DMS114 treated with DMSO at 0.1 percent for 48 hours (cell line): ENCODE data around the gene COX6A1.
"Not testable (repeated sequence)": the region's sequence is repeated elsewhere in the genome, so short reads cannot be mapped to it uniquely, and the experiment has no call there.

Experiments
- DNase-seq: peaks from one replicate; lab custom pipeline; 2025; ENCODE audit not compliant: unreplicated experiment; lab: John Stamatoyannopoulos, UW

COX6A1 gene

DNA sequence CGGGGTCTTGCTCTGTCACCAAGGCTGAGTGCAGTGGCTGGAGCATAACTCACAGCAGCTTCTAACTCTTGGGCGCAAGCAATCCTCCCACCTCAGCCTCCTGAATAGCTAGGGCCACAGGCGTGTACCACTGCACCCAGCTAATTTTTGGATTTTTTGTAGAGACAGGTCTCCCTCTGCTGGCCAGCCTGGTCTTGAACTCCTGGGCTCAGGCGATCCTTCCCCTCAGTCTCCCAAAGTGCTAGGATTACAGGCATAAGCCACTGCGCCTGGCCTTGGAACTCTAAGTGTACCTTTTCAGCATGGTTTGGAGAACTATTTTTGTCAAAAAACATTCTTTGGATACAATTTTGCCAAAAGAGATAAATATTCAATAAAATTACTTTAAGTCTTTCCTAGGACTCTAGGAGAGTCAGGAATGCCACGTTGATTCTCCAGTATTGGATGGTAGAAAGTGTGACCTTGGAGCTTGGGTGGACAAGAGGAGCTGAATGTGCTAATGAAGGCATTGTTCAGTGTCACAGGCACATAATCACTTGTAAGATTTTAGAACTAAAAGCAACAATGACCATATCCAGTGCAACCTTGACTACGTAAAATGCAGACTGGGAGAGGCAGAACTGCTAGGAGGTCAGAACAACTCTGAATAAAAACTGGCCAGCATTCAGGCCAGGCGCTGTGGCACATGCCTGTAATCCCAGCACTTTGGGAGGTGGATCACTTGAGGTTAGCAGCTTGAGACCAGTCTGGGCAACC, 28.8 kb downstream of the COX6A1 start:
- DNase-seq: peak; percentile 60

DNA sequence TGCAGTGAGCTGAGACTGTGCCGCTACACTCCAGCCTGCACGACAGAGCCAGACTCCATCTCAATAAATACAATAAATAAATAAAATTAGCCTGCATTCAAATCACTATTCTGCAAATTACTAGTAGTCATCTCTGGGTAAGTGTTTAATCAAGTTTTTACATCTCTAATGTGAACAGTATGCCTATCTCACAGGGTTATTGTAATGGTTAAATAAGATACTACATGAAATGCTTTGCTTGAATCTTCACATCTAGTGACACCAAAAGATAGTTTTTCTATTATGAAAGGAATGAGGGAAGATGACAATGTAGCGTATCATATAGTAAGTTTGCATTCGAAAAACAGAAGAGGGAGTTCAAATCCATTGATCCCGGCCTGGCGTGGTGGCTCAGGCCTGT, 29.5 kb downstream of the COX6A1 start:
- DNase-seq: no peak

DNA sequence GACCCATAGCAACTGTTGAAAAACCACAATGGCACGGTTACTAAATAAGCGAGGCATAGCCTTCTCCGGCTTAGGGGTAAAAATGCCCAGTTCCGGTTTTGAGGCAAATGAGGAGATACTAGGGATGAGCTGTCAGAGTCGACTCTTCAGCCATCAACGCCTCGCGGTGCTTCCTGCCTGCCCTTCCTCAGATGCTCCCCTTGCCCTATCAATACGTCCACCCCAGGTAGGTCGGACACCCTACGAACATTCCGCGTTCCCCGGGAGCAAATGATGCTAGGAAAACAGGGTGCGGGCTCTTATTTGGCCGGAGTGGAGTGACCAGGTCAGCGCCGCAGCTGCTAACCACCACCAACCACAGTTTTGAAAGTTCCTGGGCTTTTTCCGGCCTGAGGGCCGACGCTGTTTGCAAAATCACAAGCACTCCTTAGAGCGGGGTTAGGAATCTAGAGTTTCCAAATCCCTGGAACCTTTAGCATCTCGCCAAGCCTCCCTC, 30.5 kb downstream of the COX6A1 start:
- DNase-seq: no peak

DNA sequence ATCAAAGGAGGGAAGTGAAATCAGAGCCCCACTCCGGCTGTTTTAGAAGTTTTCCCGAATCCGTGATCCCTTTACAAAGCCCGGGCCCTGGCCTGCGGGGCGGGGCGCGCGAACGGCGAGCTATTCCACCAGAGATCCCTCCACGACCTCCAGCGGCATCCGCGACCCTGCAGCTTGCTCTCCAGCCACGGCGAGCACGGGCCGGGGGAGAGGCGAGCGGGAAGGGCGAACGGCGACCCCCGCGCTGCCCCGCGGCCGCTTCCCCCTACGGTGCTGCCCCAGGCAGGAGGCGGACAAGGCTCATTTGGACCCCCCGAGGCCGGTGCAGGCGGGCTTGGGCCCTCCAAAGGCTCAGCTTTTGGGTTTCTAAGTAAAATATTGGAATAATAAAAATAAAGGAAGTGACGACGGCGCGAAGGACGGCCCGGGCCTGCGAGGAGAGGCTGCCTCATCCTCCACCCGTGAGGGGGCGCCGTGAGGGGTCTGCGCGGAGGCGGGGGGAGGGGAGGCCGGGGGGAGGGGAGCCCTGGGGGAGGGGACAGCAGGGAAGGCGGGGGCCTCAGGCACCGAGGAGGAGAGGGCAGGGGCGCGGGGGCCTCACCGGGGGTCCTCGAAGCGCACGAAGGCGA, 31.0 kb downstream of the COX6A1 start:
- DNase-seq: no peak

DNA sequence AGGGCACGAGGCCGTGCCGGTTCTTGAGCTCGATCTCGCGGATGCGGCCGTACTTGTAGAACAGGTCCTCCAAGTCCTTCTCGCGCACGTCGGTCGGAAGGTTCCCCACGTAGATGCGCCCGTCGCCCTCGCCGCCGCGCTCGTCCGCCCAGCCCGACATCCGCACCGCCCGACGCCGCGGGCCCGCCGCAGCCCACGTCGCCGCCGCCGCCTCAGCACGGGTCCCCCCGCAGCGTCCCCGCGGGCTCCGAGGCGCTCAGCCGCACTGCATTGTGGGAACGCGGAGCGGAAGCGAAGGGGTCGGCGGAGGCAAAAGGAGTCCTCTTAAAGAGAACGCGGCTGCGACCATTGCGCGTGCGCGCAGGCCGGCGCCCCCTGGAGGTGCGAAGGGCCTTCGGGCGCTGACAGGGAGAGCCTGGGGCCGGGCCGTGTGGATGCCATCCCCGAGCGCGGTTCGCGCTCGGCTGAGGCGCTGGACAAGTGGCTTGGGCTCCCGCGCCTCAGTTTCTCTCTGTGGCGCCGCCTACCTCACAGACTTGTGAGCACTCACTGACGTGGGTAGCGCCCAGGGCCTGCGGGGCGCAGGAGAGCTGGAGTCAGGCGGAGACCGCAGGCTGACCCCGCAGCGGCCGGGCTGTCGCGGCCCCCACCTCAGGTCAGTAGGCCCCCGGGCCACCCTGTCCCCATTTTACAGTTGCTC, 31.7 kb downstream of the COX6A1 start, which contains the start of gene SRSF9:
SRSF9 (minus strand) TSS at position 299 of the 700 bp plus-strand sequence; CDS start at position 160, 139 bp downstream.
- DNase-seq: peak; percentile 91

DNA sequence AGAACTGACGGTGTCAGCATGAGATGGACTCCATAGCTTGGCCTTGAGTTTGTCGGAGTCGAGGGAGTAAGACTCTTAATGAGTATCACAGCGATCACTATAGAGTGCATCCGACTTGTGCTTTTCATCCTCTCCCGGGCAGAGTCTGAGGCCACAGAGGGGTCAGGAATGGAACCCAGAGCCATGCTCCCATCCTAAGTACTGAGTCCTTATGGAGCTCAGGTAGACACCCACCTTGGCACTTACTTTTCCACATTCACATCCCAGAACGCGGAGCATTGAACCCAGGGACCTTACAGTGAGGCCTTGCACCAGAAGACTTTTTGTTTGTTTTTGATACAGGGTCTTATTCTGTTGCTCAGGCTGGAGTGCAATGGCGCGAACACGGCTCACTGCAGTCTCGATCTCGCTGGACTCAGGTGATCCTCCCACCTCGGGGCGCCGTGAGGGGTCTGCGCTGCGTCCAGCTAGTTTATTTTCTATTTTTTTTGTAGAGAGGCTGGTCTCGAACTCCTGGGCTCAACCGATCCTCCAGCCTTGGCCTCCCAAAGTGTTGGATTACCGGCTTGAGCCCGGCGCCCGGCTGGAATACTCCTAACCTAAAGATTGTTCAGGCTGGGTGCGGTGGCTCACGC, 32.4 kb downstream of the COX6A1 start:
- no peak for DNase-seq

DNA sequence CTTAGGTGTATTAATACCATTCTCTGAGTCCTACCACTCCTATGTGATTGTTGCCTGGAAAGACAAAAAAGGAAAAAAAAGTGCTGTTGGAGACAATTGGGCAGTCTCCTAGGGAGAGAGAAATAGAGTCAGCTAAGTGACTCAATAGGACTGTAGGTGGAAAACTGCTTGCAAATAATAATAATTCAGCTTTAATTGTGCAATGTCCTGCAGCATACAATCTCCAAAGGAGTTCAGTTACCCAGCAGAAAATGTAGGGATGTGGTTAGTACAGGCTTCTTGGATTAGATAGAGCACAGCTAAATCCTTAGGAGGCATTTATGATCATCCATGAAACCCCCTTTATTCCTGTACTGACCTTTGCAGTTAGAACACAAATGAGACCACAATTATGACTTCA, 34.6 kb downstream of the COX6A1 start:
- no peak for DNase-seq

DNA sequence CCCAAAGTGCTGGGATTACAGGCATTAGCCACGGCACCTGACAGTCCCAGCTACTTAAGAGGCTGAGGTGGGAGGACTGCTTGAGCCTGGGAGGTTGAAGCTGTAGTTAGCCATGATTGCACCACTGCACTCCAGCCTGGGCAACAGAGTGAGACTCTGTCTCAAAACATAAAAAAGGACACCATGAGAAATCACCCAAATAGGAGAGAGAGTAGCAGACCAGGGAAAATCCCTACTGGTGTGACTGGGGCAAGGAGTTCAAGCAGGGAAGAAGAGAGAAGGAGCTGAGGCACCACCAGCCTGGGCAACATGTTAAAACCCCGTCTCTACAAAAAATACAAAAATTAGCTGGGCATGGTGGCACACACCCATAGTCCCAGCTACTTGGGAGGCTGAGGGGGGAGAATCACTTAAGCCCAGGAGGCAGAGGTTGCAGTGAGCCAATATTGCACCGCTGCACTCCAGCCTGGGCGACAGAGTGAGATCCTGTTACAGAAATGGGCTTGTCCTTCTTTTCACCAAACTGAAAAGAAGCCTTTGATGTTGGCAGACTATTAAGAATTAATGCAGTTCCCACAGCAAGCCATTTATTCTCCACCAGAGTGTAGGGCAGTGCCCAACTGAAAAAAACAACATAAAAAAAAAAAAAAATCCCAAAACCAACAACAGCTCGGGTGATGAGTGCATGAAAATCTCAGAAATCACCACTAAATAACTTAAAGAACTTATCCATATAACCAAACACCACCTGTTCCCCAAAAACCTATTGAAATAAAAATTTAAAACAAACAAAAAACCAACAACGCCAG, 36.1 kb downstream of the COX6A1 start:
- DNase-seq: no peak

DNA sequence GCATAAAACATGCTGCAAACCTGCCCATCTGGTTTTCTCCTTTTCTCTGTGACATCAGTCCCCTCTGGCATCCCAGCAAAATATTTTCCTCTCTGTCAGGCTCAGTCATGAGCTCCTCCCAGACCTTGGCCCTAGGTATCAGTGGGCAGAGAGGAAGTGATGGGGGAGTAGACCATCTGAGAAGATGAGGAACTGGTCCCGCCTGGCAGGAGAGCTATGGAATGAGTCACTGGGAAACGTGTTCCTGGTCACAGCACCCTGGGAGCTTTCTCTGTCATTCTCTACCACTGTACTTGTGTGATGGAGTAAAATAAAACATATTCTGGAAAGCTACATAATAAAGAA, 36.7 kb downstream of the COX6A1 start:
- no peak for DNase-seq

DNA sequence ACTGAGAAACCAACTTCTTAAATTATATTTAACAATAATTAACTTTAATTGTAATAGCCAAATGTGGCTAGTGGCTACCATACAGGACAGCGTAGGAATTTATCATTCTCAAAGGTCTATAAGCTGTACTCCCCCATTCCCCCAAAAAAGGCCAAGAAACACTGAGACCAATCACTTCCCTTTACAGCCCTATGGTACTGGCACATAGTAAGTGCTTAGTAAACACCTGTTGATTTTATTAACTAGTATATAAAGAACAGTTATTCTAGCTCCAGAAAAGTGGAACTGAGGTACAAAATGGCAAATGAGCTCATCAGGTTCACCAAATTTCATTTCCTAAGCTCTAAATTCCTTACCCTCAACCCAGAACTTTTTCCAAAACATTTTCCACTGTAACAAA, 37.7 kb downstream of the COX6A1 start:
- no peak for DNase-seq

DNA sequence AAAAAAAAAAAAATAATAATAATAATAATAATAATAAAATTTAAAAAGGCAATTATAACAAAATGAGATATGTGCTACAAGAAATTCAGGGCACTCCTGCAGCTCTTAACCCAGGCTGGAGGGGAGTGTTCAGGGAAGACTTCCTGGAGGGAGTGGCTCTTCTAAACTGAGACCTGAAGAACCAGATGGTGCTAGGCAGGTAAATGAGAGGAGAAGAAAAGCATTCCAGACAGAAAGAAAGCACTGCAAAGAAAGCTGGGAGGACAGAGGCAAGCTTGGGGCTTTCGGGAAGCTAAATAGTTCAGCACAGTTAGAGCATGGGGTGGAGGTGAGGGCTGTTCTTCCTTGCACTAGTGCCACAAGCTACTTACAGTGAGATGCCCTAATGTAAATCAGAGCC, 41.5 kb downstream of the COX6A1 start:
- no peak for DNase-seq

DNA sequence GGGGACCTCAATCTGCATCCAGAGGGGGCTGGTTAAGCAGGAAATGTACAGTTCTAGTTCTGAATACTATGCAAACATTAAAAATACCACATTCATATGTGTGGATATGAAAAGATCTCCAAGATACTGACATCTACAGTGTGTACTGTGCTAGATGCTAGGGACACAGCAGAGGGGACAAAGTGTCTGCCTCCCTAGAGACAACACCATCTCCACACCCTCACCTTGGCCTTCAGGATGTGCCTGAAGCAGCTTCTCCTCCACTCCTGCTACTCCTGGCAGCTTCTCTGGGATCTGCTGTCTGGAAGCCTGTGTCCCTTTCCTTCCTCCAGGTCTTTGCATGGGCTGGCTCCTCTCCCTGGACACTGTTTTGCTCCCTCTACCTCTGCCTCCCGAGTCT, 42.3 kb downstream of the COX6A1 start:
- DNase-seq: no peak

DNA sequence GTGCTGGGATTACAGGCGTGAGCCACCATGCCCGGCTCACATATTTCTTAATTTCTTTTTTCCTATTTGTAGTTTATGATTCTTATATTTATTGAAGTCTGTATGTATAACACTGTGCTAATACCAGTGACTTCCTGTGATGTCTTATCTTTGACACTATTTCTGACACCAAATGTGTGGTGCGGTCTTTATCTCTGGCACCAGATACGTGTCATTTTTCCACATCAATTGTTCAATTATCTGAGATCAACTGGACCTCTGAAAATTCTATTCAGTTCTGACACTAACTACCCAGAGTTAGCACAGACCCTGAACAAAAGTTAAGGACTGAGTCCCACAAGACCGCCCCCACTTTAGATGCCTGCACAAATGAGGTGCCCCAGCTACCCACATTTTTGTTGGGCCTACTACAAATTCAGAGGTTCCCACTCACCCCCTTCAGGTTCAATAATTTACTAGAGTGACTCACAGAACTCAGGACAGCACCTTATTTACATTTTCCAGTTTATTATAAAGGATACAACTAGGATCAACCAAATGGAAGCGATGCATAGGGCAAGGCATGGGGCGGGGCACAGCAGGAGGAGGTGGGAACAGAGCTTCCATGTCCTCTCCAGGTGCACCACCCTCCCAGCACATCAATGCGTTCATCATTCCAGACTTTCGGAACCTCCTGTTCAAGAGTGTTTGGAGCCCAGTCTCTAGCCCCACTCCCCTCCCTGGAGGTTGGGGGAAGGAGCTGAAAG, 43.3 kb downstream of the COX6A1 start:
- DNase-seq: no peak

DNA sequence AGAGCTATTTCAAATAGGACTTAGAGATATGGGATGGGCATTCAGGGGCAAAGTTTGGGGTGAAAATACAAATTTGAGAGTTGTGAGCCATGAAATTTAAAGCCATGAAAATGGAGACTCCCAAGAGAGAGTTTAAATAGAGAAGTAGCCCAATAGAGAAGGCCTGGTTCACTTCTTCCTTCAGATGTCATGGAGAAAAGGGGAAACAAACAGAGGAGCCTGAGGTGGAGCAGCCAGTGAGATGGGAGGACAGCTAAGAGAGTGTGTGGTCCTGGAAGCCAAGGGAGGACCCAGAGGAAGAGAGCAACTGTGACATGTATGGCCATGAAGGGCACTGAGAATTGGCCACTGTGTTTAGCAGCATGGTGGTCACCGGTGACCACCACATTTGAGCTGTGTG, 45.7 kb downstream of the COX6A1 start:
- DNase-seq: no peak

DNA sequence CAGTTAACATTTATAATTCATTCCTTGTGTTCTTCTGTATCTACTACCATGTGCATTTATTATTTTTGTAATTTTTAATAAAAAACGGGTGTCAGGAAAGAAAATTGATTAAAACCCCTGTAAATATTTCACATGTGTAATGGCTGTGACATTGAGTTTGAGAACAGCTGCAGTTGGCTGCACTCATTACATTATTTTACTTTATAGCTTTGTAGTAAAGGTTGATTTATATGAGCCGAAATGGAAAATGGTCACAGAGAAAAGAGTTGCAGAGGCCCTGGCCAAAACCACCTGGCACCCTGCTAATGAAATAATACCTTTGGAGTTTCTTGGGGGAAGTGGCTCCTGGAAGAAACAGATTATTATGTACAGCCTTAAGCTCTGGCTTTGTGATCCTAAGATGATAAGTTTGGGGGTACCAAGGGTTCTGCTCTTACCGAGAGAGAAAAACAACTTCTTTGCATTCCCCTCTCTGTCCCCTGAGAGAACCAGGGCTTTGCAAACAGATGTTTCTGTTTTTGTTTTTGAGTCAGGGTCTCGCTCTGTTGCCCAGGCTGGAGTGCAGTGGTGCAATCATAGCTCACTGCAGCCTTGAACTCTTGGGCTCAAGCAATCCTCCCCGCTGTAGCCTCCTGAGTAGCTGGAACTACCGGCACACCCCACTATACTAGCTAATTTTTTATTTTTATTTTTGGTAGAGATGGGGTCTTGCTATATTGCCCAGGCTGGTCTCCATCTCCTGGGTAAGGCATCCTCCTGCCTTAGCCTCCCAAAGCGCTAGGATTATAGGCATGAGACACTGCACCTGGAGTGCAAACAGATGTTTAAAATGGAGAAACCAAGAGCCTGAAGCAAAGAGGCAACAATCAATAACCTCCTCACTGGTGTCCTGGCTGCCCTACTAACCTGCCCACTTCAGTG, 48.3 kb downstream of the COX6A1 start:
- DNase-seq: no peak

DNA sequence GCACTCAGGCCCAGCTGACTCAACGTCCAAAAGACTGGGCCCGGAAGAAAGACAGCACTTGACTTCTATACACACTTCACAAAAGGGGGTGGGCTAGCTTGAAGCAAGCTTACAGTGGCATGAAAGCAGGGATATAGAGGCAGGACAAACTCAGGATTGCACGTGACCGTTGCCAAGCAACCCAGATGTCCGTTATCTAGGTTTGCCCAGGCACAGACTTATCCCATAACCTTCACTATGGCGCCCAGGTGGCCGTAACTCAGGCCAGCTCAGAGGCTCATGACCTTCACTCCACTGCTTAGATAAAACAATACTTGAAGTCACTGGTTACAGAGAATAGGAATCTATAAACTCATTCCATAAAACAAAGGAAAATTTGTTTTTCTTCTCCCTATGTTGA, 49.6 kb downstream of the COX6A1 start:
- DNase-seq: not testable (repeated sequence)

DNA sequence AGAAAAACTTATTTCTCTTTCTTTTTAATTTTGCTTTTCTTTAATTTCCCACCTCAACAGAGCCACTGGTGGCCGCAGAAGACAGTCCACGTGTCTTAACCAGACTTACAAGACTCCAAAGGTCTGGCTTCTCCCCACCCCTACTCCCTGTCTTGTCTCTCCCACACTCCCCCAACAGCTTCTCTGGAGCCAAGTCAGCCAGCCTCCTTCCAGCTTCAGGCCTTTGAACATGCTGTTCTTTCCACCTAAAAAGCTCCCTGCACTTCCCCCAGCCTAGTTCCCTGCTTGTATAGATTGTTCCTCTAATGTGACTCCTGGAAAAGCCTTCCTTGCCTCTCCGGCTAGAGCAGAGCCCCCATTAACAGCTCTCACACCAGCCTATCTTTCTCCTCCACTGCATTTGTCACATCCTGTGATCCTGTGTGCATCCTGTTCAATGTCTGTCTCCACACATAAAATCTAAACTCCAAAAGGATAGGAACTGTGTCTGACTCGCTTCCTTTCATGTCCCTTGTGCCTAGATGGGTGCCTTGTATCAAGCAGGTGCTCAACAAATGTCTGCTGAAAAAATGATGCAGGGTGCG, 50.2 kb downstream of the COX6A1 start:
- DNase-seq: no peak

DNA sequence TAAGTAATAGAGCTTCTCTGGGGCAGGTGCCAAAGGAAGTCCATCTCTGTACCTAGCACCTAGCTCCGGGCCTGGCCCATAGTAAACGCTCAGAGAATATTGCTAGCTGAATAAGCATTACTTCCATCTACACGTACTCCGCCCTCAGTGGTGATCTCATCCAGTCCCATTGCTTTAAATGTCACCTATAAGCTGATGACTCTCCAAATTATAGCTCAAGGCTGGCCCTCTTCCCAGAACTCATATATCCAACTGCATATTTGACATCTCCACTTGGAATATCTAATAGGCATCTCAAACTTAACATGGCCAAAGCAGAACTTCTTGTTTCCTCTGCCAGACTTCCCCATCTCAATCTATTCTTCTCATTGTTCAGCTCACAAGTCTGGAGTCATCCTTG, 51.1 kb downstream of the COX6A1 start:
- no peak for DNase-seq

DNA sequence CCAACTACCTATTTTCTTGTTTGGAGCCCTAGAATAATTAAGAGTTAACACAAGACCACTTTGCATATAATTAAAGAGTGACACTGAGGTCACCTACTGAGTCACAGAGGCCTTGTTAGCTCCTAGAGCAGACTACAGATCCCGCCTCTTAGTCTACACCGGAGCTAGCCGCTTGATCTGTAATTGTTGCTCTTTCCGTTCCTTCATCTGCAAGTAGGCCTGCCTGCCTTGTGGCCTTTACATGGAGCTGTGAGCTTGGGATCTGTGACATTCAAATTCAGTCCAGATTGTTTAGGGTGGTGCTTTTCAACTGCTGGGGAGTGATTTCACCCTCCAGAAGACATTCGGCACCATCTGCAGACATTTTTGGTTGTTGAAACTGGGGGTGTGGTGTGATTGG, 52.4 kb downstream of the COX6A1 start:
- no peak for DNase-seq
